Measurements from ENCODE around the gene RAP1GAP2.
"Not testable (repeated sequence)": the region's sequence is repeated elsewhere in the genome, so short reads cannot be mapped to it uniquely, and the experiment has no call there.

Gene RAP1GAP2

DNA sequence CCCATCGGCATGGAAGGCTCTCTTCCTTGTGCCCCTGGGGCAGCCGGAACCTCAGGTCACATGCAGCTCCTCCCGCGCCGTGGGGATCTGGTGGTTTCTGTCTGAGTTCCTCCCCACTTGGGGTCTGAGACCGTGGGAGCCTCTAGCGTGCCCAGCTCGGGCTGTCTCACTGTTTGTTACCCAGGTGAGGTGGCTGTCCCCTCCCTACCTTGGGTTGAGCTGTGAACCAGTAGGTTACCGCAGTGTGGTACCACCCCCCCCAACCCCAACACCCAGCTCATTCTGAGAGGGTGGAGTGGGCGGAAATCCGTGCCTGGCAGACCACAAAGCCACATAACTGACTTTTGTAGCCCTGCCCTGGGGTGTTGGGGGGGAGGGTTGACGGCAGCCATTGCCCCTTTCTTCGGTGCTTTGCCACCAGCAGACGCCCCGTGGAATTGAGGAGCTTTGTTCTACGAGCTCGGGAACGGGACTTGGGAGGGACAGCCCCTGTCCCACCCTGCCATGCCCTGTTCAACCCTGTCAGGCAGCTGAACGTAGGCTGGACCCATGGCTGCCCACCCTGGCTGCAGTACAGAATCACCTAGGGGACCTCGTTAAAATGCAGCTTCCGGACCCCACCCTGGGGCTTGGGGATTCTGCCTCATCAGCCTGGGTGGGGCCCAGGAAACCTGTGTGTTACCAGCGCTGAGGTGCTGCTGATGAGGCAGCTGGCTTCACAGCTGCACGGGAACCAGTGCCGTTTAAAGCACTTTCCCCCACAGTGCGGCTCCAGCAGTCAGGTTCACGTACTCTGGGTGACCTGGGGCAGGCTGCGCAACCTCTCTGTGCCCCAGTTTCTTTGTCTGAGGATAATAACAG lies 18.5 kb downstream of the RAP1GAP2 start:
- peak; percentile 70 to 77 for DNase-seq (ENCODE audit: low read depth in 2 of 2)

DNA sequence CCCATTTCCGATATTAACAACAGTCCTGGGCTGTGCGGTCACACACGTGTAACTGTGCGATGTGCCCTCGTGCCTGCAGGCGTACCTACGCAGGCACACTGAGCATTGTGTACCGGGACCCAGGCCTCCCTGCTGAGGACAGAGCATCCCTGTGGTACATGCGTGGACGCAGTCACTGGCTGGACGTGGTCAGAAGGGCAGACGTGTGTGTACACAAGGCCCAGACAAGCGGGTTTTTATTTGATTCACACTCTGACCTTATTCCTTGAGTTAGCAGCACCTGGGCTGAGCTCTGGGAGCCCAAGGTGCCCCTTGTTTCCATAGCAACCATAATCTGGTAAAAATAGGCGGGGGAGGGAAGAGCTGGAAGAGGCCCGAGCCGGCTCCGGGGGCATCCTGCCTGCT lies 19.5 kb downstream of the RAP1GAP2 start:
- no peak for DNase-seq (ENCODE audit: low read depth in 2 of 2)

DNA sequence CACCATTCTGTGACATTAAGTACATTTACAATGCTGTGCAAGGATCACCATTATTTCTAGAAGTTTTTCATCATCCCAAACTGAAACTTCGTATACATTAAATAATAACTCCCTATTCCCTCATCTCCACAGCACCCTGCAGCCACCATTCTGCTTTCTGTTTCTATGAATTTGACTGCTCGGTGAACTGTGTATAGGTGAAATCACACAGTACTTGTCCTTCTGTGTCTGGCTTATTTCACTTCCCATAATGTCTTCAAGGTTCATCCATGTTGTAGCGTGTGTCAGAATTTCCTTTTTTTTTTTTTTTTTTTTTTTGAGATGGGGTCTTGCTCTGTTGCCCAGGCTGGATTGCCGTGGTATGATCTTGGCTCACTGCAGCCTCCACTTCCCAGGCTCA lies 20.4 kb downstream of the RAP1GAP2 start:
- DNase-seq (ENCODE audit: low read depth in 2 of 2), result no peak

DNA sequence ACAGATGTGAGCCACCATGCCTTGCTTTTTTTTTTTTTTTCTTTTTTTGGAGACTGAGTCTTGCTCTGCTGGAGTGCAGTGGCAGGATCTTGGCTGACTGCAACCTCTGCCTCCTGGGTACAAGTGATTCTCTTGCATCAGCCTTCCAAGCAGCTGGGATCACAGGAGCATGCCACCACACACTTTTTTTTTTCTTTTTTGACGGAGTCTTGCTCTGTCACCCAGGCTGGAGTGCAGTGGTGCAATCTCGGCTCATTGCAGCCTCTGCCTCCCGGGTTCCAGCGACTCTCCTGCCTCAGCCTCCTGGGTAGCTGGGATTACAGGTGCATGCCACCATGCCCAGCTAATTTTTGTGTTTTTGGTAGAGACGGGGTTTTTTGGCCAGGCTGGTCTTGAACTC lies 23.1 kb downstream of the RAP1GAP2 start:
- not testable (repeated sequence) for DNase-seq (ENCODE audit: low read depth in 2 of 2)

DNA sequence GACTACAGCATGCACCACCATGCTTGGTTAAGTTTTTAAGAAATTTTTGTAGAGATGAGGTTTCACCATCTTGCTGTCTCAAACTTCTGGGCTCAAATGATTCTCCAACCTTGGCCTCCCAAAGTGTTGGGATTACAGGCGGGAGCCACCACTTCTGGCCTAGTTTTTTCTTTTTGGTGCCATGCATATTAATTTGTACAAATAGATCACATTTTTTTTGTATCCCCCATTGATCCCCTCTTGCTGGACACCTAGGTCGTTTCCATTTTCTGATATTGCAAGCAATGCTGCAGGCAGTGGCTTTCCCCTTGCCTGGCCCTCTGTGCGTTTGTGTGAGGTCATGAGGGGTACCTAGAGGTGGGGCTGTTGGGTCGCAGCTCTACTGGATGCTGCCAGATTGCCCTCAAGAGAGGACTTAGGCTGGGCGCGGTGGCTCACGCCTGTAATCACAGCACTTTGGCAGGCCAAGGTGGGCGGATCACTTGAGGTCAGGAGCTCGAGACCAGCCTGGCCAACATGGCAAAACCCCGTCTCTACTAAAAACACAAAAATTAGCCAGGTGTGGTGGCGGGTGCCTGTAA lies 23.8 kb downstream of the RAP1GAP2 start:
- DNase-seq (ENCODE audit: low read depth in 2 of 2), result no peak

DNA sequence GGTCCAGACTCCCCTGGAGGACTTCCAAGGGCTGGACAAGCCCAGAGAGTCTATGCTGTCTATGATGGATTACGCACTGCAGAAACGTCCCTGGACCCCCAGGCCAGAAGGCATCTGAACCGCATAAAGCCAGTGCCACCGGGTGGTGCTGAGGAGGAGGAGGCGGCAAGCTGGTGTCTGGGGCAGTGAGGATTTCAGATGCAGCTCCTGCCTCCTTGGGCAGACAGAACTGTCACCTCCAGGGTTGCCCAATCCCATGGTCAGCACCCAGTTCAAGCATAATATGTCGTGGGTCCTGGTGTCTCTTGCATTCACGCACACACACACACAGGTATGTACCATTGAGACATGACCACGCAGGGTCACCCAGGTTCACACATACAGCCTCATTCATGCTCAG lies 25.6 kb downstream of the RAP1GAP2 start:
- DNase-seq (ENCODE audit: low read depth in 2 of 2), result no peak

DNA sequence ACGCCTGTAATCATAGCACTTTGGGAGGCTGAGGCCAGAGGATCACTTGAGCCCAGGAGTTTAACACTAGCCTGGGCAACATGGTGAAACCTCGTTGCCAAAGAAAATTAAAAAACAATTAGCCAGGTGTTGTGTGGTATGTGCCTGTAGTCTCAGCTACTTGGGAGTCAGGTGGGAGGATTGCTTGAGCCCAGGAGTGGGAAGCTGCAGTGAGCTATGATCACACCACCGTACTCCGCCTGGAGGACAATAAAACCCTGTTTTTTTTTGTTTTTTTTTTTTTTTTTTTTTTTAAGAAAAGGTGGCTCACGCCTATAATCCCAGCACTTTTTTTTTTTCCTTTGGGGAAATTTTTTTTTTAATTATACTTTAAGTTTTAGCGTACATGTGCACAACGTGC lies 26.1 kb downstream of the RAP1GAP2 start:
- no peak for DNase-seq (ENCODE audit: low read depth in 2 of 2)

DNA sequence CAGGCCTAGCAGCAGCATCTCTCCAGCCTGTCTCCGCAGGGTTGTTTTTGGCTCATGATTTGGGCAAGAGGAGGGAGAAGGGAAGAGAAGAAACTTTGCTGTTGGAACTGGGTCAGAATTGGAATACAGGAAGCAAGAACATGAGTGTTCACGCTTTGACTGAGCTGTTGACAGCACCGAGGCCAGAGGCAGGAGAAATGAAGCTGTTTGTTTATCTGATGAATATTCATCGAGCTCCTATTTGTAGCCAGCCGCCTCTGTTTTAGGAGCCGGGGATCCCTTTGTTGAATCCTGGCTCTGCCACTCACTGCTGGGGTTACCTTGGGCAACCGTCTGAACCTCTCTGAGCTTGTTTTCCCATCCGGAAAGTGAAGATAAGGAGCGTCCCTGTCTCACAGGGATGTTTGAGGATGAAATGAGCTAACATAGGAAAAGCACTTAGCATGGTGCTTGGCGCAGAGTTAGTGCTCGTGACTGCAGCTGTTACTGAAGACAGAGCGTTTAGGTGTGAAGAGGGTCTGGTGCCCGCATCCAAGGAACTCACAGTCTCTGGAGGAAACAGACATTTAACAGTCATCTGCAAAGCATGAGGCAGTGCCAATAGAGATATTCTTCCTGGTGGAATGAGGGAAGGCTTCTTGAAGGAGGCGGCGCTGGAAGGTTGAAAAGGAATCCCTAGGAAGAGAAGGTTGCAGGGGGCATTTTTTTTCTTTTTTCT lies 29.2 kb downstream of the RAP1GAP2 start:
- DNase-seq (ENCODE audit: low read depth in 2 of 2), result no peak

DNA sequence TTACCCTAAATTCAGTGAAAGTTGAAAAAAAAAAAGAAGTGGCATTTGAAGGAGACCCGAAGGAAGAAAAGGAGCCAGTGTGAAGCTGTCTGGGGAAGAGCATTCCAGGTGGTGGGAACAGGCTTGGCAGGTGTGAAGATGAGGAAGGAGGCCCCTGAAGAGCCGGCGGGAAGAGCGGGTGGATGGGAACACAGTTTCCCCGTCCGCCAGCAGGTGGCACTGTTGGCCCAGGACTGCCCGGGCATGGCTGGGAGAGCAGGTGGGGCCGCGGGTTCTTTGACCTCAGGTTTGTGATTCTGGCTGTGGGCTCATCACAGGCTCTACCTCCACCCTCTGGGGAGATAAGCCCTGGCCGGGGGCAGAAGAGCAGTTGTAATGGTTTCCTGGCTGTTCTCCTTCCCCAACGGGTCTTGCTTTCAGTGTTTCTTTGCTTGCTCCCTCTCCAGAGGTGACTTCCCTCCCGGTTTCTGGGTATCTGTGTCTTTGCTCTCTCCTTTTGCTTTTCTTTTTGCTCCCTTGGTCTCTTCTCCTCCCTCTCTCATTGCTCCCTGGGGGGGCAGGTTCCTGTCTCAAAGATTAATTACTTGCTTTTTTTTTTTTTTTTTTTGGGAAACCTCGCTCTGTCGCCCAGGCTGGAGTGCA lies 32.3 kb downstream of the RAP1GAP2 start:
- DNase-seq (ENCODE audit: low read depth in 2 of 2), result peak; percentile 68 to 72

DNA sequence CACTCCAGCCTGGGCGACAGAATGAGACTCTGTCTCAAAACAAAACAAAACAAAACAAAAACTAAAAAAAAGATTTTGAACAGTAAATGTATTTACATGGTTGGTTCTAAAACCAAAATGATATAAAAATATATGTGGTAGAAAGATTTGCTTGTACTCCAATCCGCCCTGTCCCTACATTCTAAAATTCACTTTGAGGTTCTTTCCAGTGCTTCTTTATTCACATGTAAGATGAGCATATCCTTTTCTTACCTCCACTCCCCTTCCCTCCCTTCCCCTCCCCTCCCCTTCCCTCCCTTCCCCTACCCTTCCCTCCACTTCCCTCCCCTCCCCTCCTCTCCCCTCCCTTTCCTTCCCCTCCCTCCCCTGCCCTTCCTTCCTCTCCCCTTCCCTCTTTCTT lies 34.4 kb downstream of the RAP1GAP2 start:
- no peak for DNase-seq (ENCODE audit: low read depth in 2 of 2)

DNA sequence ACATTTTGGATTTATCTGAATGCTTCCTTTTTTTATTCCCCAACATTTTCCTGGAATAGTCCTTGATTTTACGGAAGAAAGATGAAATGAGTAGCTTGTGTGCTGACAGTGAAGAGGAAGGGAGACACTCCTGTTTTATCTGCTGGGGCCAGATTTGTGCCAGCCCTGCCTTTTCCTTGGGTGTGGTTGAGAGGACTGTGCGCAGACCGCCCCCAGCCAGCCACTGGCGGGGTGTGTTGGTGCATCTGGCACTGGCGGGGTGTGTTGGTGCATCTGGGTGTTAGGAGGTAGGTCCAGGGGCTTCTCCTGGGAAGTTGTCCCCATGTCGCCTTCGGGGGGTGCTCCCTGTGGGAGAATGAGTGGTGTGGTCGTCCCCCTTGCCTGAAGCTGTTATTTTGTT lies 39.5 kb downstream of the RAP1GAP2 start:
- no peak for DNase-seq (ENCODE audit: low read depth in 2 of 2)

DNA sequence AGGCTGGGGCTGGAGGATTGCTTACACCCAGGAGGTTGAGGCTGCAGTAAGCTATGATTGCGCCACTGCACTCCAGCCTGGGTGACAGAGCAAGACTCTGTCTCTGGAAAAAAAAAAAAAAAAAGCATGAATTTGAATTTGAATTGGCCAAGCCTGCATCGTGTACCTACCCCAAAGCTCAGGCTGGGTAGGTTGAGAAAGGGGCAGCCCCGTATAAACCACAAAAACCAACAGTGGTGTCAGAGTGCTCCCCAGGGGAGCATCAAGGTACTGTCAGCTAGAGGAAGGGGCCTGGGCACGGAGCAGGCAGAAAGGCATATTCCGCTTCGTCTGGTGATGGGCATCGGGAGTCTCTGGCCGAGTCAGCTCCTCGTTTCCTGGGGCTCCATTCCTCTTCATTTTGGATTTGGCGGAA lies 40.9 kb downstream of the RAP1GAP2 start:
- DNase-seq (ENCODE audit: low read depth in 2 of 2), result no peak

DNA sequence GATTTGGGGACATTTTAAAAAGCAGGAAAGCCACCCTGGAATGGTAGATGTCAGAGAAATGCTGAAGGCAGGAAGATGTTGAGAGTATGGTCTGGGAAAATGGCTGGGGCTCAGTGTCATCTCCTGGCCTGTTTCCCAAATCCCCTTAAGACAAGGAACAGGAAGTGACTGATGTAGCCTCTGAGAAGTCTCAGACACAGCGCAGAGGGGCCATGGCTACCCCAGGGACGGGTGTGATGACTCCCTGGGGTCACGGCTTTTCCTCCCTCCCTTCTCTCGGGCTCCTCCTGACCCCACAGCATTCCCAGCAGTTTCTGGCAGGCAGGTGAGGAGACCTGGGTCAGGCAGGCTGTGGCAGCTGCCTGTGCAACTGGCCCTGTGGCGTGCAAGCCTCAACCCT lies 45.4 kb downstream of the RAP1GAP2 start:
- DNase-seq (ENCODE audit: low read depth in 2 of 2), result no peak

DNA sequence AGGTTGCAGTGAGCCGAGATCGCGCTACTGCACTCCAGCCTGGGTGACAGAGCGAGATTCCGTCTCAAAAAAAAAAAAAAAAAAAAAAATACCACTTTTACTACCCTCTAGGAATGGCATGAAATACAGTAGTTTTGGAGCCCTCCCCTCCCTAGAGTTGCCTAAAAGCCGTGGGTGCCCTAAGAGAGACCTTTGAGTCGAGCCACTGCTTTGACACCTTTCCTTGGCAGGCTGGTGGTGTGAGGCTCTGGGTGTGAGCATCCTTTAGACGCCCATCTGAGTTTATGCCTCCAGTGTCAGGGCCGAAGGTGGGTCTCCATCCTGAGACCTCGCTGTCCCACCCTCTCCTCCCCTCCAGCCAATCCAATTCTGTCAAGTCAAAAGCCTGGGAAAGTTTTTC lies 46.2 kb downstream of the RAP1GAP2 start:
- no peak for DNase-seq (ENCODE audit: low read depth in 2 of 2)

DNA sequence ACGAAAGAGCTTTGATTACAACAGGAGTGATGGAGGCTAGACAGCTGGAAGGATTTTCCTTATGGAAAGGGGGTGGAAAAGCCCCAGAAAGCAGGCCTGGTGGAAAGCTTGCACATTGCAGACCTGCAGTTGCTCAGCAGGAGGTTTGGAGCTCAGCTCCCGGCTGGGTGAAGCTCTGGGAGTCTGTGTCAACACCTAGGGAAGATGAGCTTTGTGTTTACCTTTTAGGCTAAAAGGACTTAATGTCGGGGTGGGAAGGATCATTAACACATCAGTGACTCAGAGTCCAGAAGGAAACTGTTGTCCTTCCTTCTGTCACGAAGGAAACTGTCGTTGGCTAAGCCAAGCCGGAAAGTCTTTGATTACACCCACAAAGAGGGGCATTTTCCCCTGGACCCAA lies 48.2 kb downstream of the RAP1GAP2 start:
- no peak for DNase-seq (ENCODE audit: low read depth in 2 of 2)

DNA sequence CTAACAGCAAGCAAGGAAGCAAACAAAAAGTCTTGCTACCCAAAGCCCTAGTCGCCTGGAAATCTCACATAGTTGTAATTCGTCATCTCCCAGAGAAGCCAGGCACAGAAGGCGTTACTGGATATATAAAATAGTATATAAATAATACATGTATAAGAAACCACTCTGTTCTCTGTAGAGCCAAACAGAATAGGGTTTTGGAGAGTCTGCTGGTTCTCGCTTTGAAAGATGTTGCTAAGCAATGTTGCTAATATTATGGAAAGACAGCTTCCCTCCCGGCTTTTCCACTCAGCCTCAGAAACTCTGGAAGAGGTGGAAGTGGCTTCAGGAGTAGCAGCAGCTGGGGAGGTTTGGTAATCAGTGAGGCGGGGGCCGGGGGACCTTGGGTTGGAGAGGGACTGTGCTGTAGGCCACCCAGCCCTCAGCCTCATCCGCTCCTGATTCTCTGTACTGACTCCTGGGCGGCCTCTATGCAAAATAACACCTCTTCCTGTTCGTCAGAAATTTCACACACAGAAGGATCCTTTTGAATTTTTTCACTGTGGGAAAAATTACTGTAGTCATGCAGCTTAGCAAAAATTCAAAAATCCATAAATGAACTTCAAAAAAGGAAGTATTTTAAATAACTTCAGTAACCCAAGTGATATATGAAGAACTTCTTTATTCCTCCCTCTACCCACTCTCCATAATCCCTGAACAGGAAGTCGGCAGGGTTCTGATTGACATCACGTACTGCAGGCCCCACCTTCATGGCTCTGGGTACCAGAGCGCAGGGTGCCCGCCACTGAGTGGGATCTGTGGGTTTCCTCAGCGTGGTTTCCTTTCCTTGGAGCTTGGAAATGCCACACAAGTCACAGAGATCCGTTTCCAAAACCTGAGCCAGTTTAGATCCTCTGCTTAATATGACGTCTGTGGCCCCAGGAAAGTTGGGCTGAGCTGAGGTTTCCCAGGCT lies 51.4 kb downstream of the RAP1GAP2 start:
- DNase-seq (ENCODE audit: low read depth in 2 of 2), result no peak

DNA sequence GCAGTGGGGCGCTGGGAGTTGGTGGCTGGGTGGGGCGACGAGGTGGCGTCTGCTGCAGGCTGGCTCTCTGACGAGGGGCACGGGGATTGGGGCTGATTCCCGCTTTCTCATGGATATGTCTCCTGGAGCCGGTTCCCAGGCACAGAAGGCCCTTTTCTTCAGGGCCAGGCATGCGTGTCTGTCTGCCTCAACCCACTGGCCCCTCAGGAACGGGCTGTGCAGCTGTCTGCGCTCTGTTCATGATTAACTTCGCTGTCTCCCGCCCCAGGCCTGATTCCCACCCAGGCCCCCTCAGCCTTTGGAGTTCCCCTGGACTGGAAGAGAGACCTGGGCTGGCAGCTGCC lies 53.1 kb downstream of the RAP1GAP2 start:
- no peak for DNase-seq (ENCODE audit: low read depth in 2 of 2)

DNA sequence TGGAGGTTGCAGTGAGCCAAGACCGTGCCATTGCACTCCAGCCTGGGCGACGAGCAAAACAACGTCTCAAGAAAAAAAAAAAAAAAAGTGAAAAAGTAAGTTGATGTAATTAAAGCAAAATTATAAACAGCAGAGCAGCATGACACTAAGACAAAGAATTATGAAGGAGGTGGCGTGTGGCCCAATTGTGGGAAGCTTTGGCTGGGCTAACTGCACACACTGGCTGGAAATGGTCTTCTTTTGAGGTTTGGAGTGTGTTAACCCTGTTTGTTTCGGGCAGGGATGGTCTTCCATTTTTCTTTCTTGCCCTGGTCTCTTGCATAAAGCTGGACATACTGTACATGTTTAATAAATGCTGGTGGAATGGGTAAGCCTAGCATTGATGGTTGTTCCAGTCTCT lies 54.8 kb downstream of the RAP1GAP2 start:
- no peak for DNase-seq (ENCODE audit: low read depth in 2 of 2)

DNA sequence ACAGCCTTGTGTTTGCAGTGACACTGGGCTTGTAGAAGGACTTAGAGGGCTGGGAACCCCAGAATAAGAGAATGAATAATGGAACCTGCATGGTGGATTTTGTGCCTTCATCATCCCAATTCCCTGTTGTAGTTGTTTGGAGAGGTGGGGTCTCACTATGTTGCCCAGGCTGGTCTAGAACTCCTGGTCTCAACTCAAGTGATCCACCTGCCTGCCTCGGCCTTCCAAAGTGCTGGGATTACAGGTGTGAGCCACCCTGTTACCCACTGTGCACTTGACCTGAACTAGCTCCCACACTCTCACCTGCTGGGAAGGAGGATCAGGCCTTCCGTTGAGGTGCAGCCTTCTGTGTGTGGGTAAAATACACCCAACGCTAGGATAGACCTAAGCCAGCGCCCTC lies 55.4 kb downstream of the RAP1GAP2 start:
- no peak for DNase-seq (ENCODE audit: low read depth in 2 of 2)

DNA sequence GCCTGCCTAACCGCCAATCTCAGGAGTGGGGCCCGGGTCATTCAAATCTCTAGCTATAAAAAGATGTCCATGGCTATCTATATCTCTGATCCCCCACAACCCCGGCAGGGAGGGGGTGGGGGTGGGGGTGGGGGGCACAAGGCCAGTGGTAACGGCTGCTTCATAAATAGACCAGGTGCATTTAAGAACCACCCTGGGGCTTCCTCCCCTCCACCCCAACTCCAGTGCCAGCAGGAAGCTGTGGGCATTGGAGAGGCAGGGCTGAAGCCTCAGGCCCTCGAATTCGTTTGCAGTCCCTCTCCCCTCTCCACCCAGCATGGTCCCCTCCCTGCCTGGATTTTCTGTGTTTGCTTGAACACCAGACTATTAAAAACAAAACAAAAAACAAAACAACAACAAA lies 56.0 kb downstream of the RAP1GAP2 start:
- no peak for DNase-seq (ENCODE audit: low read depth in 2 of 2)

DNA sequence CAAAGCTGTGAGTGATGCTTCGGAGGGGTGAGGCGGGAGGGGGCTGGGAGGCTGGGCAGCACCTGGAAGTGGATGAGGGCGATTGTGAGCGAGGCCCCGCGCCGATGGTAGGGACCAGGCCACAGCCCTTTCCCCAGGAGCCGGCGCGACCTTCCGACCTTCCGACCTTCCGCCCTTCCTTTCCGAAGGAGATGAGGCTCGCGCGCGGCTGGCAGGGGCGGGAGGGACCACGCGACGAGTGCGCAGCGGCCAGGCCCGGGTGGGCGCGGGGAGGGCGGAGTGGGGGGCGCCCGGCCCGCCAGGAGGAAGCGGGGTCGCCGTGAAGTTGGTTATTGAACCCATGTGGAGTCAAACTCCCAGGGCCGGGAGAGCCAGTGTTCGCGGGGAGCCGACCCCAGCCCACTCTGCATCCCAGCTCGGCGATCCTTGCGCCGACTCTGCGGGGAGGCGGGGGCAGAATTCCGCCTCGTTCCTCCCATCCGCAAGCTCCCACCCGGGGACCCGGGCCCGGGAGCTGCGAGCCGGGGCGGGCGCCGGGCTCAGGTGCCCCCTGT lies 56.6 kb downstream of the RAP1GAP2 start:
- no peak for DNase-seq (ENCODE audit: low read depth in 2 of 2)

All from stimulated activated CD8-positive, alpha-beta memory T cell treated with anti-CD3 and anti-CD28 coated beads, Interleukin-2, amount 100 ng/mL, for 48 hours (primary cell).